ENCODE measurements around the gene FBXO45.

Gene FBXO45

GRCh38 chr3:196602673-196603072 is 34.2 kb downstream of the FBXO45 start:
- TF ChIP-seq GATA2 (IDR thresholded peaks at IDR 0.05; ENCODE audit: low read depth, low read length): no peak
- no peak for TF ChIP-seq GATA3 (IDR thresholded peaks at IDR 0.05; ENCODE audit: low read depth, low read length)

- TF ChIP-seq GATA3 (IDR thresholded peaks at IDR 0.05; ENCODE audit: low read depth, low read length) (no peak), GATA2 (IDR thresholded peaks at IDR 0.05; ENCODE audit: low read depth, low read length) (no peak)
Measured at GRCh38 chr3:196603683-196604082, 35.2 kb downstream of the FBXO45 start.

GRCh38 chr3:196604548-196604947 is 36.1 kb downstream of the FBXO45 start:
- TF ChIP-seq GATA3 (IDR thresholded peaks at IDR 0.05; ENCODE audit: low read depth, low read length) (no peak), GATA2 (IDR thresholded peaks at IDR 0.05; ENCODE audit: low read depth, low read length) (no peak)

- no peak for TF ChIP-seq GATA2 (IDR thresholded peaks at IDR 0.05; ENCODE audit: low read depth, low read length)
- no peak for TF ChIP-seq GATA3 (IDR thresholded peaks at IDR 0.05; ENCODE audit: low read depth, low read length)
Measured at GRCh38 chr3:196608693-196609092, 40.2 kb downstream of the FBXO45 start.

GRCh38 chr3:196609343-196609775 is 40.9 kb downstream of the FBXO45 start:
- TF ChIP-seq GATA3 (IDR thresholded peaks at IDR 0.05; ENCODE audit: low read depth, low read length) (no peak), GATA2 (IDR thresholded peaks at IDR 0.05; ENCODE audit: low read depth, low read length) (no peak)

GRCh38 chr3:196609805-196610515 is 41.5 kb downstream of the FBXO45 start:
- TF ChIP-seq GATA3 (IDR thresholded peaks at IDR 0.05; ENCODE audit: low read depth, low read length) (no peak), GATA2 (IDR thresholded peaks at IDR 0.05; ENCODE audit: low read depth, low read length) (no peak)

GRCh38 chr3:196611761-196612483 is 43.5 kb downstream of the FBXO45 start:
- TF ChIP-seq GATA3 (IDR thresholded peaks at IDR 0.05; ENCODE audit: low read depth, low read length) (no peak), GATA2 (IDR thresholded peaks at IDR 0.05; ENCODE audit: low read depth, low read length) (peak; percentile 59)

GRCh38 chr3:196617256-196617655 is 48.8 kb downstream of the FBXO45 start:
- no peak for TF ChIP-seq GATA3 (IDR thresholded peaks at IDR 0.05; ENCODE audit: low read depth, low read length)
- no peak for TF ChIP-seq GATA2 (IDR thresholded peaks at IDR 0.05; ENCODE audit: low read depth, low read length)

- TF ChIP-seq GATA3 (IDR thresholded peaks at IDR 0.05; ENCODE audit: low read depth, low read length) (no peak), GATA2 (IDR thresholded peaks at IDR 0.05; ENCODE audit: low read depth, low read length) (no peak)
Measured at GRCh38 chr3:196619223-196619622, 50.8 kb downstream of the FBXO45 start.

GRCh38 chr3:196620161-196620604 is 51.7 kb downstream of the FBXO45 start:
- TF ChIP-seq GATA3 (IDR thresholded peaks at IDR 0.05; ENCODE audit: low read depth, low read length): no peak
- no peak for TF ChIP-seq GATA2 (IDR thresholded peaks at IDR 0.05; ENCODE audit: low read depth, low read length)

- TF ChIP-seq GATA3 (IDR thresholded peaks at IDR 0.05; ENCODE audit: low read depth, low read length) (no peak), GATA2 (IDR thresholded peaks at IDR 0.05; ENCODE audit: low read depth, low read length) (no peak)
Measured at GRCh38 chr3:196620684-196621083, 52.2 kb downstream of the FBXO45 start.

- no peak for TF ChIP-seq GATA2 (IDR thresholded peaks at IDR 0.05; ENCODE audit: low read depth, low read length)
- no peak for TF ChIP-seq GATA3 (IDR thresholded peaks at IDR 0.05; ENCODE audit: low read depth, low read length)
Measured at GRCh38 chr3:196621611-196622010, 53.2 kb downstream of the FBXO45 start.

- no peak for TF ChIP-seq GATA3 (IDR thresholded peaks at IDR 0.05; ENCODE audit: low read depth, low read length)
- no peak for TF ChIP-seq GATA2 (IDR thresholded peaks at IDR 0.05; ENCODE audit: low read depth, low read length)
Measured at GRCh38 chr3:196624067-196624790, 55.8 kb downstream of the FBXO45 start.

- no peak for TF ChIP-seq GATA2 (IDR thresholded peaks at IDR 0.05; ENCODE audit: low read depth, low read length)
- no peak for TF ChIP-seq GATA3 (IDR thresholded peaks at IDR 0.05; ENCODE audit: low read depth, low read length)
Measured at GRCh38 chr3:196624907-196625306, 56.4 kb downstream of the FBXO45 start.
